NCI-H446 (cell line): ENCODE measurements around the gene KRT6A.
A peak's percentile ranks its signal among the peaks of the same experiment; 100 is the strongest.
"Not testable (repeated sequence)": the region's sequence is repeated elsewhere in the genome, so short reads cannot be mapped to it uniquely, and the experiment has no call there.

Experiments used
- DNase-seq, 2 experiments: peaks; one replicate each; lab custom pipeline; 2025; lab: John Stamatoyannopoulos, UW

Gene KRT6A

GRCh38 chr12:52464897-52465296, 28.2 kb downstream of the KRT6A start:
- no peak for DNase-seq

- DNase-seq = no peak
Observed at GRCh38 chr12:52461693-52462092, 31.4 kb downstream of the KRT6A start.

- no peak for DNase-seq
Observed at GRCh38 chr12:52458861-52459260, 34.2 kb downstream of the KRT6A start.

GRCh38 chr12:52455821-52456220, 37.2 kb downstream of the KRT6A start:
- no peak for DNase-seq

DNA sequence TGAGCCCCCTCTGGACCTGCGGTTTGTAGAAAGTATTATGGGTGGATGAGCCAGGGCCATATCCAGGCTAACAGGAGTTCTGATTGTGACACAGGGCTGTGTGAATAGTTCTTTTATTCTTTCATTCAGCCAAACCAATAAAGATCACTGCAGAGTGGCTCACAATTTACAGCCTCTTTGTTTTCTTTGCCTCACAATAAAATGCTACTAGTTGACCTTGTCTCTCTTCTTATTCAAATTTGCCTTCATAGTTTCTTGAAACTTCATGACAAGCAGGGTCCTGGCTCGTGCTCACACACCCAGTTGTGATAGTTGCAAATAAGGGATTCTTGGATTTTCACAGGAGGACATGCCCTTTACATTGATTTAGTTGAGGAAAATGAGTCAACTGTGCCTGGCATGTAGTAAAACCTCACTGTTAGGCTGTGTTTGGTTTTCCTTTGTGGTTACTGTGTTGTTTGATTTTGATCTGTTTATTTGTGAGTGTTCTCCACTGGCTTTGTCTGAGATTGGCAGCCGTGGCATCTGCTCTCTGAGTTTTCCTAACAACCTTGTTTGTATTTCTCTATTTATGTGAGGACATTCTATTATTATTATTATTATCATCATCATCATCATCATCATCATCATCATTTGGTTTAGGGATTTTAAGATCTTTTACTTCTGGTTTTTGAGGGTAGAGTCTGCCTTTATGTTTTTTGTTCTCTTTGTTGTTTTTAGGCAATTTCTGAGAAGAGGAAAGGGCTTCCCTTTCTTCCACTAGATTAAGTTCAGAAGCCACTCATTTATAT, 38.5 kb downstream of the KRT6A start:
- DNase-seq = no peak

DNA sequence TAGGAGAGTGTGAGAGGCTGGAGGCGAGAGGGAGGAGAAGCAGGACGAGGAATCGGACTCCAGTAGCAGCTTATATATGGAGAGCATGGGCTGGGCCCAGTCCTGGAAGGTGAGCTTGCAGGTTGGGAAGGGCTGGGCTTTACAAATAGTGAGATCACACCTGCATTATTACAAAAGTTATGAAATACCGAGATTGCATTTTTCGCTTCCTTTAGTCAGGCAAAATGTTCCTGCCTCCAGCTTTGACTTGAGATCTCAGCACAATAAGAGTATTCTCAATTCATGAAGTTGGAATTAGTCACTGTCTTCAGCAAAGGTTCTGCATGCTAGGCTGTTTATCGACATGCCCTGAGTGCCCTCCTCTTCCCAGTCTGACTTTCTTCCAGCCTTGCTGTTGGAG, 41.0 kb downstream of the KRT6A start, which contains the start of gene KRT6B:
Gene KRT6B, minus strand, starts transcription at position 46 of the 400 bp plus-strand sequence. CDS start 68 bp downstream, outside the sequence.
- DNase-seq = no peak

DNA sequence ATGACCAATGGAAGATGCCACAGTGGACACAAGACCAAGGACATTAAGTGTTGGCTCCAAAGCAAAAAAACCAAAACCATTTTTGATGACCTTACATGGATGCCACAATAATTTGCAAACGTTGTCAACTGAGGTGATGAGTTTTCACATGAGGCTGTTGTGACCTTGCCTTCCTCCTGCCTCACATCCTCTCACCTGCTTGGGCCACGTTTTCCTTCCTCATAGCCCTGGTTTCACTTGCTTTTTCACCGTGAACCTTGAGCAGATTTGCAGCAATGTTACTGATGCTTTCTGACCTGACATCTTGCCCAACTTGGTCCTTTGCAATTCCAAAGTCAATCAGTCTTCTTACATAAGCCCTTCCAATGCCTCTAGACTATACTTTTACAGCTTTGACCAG, 44.8 kb downstream of the KRT6A start:
- no peak for DNase-seq

GRCh38 chr12:52447196-52447595, 45.9 kb downstream of the KRT6A start:
- not testable (repeated sequence) for DNase-seq

- DNase-seq = no peak
Observed at GRCh38 chr12:52446367-52447045, 46.6 kb downstream of the KRT6A start.

GRCh38 chr12:52445876-52446275, 47.2 kb downstream of the KRT6A start:
- DNase-seq = no peak

GRCh38 chr12:52444647-52445595, 48.1 kb downstream of the KRT6A start:
- DNase-seq = no peak

DNA sequence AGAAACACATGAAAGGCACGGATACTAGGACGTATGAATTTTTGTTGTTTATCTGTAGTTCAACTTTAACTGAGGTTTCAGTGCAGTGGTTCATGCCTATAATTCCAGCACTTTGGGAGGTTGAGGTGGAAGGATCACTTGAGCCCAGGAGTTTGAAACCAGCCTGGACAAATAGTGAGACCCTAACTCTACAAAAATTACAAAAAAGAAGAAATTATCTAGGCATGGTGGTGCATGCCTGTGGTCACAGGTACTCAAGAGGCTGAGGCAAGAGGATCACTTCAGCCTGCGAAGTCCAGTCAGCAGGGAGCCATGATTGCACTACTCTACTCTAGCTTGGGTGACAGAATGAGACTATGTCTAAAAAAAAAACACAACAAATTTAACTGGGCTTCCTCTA, 49.1 kb downstream of the KRT6A start:
- no peak for DNase-seq

DNA sequence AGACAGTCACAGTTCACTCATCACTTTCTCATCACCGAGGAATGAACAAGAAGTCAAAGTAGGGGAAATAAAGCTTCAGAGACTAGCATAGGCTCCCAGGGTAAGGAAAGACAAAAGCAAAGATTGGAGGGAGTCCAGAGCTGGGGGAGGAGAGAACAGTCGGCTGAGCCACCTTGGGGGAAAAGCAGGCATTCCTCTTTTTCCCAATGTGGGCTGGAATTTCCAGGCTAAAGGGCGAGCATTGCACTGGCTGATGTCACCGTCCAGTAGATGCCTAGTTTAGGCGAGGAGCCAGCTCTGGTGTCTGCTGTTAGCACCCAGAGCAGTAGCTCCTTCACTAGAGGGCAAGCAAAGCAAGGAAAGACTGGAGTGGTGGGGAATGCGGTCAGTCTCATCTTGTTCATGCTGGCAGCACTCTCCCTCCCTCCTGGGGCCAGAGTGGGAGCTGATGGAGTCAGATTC, 50.4 kb downstream of the KRT6A start:
- peak in 1 of 2 experiments; percentile 2 for DNase-seq

- no peak for DNase-seq
Observed at GRCh38 chr12:52441320-52441911, 51.6 kb downstream of the KRT6A start.

DNA sequence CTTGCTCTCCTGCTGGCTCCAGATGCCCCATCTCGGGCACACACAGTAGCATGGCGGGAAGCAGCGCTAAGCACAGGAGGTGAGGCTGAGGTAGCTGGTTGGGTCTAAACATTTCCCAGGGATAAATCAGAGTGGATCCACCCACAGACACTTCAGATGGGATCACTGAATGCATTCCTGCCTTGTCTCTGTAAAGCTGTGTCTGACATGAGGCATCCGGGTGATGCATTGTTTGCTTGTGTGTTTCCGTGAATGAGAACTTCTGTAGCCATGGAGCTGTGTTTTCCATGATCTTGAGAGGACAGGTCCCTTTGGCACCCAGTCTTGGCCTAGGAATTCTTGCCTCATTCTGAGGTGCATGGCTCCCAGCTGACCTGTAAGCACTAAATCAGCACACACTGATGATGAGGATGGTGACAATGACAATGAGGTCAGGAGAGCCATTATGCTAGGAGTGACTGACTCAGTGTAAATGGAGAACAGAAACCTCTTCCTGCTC, 52.2 kb downstream of the KRT6A start:
- DNase-seq = no peak

DNA sequence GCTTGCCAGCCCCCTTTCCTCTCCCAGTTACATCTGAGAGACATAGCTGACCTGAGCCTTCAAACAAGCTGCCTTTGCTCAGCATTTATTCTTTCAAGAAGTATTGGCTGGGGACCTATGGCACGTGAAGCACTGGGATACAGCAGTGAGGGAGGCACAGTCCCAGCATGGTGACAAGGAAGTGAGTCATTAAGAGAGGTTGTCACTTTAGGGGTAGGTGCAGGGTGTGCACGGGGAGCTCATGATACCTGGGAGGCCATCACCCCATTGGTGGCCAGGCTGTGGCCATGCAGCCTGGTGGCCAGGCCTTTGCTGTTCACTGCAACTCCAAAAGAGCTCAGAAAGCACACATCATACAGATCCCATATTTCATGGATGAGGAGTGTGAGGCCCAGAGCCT, 53.2 kb downstream of the KRT6A start:
- DNase-seq = no peak

DNA sequence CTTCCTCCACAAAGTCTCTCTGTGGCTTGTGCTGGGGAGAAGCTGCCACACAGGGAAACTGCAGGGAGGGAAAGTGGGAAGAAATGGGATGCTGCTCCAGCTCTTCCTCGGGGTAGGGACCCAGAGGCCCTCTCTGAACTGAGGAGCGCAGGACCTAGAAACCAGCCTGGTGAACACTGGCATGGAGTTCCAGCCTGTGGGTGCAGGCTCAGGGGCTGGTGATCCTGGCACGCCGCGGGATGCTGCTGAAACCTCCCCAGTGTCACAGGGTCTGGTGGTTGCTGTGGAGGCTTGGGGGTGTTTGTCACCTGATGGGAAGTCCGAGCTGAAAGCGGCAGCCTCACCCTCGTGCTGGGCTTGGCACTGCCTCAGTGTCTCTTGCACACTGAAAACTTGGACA, 53.6 kb downstream of the KRT6A start:
- DNase-seq = no peak

- DNase-seq = no peak
Observed at GRCh38 chr12:52438305-52439301, 54.5 kb downstream of the KRT6A start.

DNA sequence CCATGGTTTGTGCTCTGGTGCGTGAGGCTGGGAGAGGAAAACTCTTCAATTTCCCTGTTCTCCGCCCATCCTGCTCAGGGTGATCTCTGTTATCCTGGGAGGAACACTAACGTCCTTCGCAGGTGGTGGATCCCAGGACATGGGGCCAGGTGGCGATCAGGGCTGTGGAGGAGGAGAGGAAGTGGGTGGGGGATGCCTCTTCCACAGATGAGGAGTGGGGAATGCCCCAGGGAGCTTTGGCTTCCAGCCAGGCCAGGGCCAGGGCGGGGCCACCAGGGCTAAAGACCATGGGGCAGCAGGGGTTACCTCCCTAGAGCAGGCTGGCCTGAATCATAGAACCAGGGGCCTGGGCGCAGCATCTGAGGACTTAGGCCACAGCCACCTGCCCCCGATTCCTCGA, 55.5 kb downstream of the KRT6A start:
- no peak for DNase-seq
